RPMI8226 (cell line): ENCODE measurements around the gene SVOP.
"Not testable (repeated sequence)": the region's sequence is repeated elsewhere in the genome, so short reads cannot be mapped to it uniquely, and the experiment has no call there.

Source experiments
- DNase-seq: peaks from one replicate; pipeline ENCODE4 v3.0.0-alpha.2; 2015

The SVOP gene

GRCh38 chr12:109020796-109021380, at the start of gene SVOP:
Gene SVOP, minus strand, starts transcription at chr12:109021068. Its CDS starts 200 bp downstream, at chr12:109020868.
- DNase-seq = peak; percentile 66

GRCh38 chr12:109069307-109070271, 48.7 kb upstream of the SVOP start:
- no peak for DNase-seq

GRCh38 chr12:109065853-109066193, 45.0 kb upstream of the SVOP start:
- no peak for DNase-seq

- no peak for DNase-seq
These were observed 44.4 kb upstream of the SVOP start for GRCh38 chr12:109065154-109065852.

GRCh38 chr12:109064143-109064542, 43.3 kb upstream of the SVOP start:
- no peak for DNase-seq

- no peak for DNase-seq
These were observed 37.9 kb upstream of the SVOP start for GRCh38 chr12:109058773-109059172.

- no peak for DNase-seq
These were observed 36.5 kb upstream of the SVOP start for GRCh38 chr12:109057376-109057775.

- no peak for DNase-seq
These were observed 36.0 kb upstream of the SVOP start for GRCh38 chr12:109056891-109057290.

- no peak for DNase-seq
These were observed 33.7 kb upstream of the SVOP start for GRCh38 chr12:109054520-109054919.

- DNase-seq = not testable (repeated sequence)
These were observed 33.3 kb upstream of the SVOP start for GRCh38 chr12:109054124-109054513.

- peak; percentile 39 for DNase-seq
These were observed 32.7 kb upstream of the SVOP start for GRCh38 chr12:109053382-109054123.

GRCh38 chr12:109052414-109053323, 31.8 kb upstream of the SVOP start, which contains the start of gene USP30:
Gene USP30, plus strand, starts transcription at chr12:109052576. Its CDS starts 103 bp downstream, at chr12:109052679.
- peak; percentile 92 for DNase-seq

GRCh38 chr12:109052097-109052413, 31.2 kb upstream of the SVOP start:
- DNase-seq = no peak

- not testable (repeated sequence) for DNase-seq
These were observed 28.9 kb upstream of the SVOP start for GRCh38 chr12:109049794-109050193.

GRCh38 chr12:109048706-109049105, 27.8 kb upstream of the SVOP start:
- not testable (repeated sequence) for DNase-seq

GRCh38 chr12:109047081-109047805, 26.4 kb upstream of the SVOP start:
- no peak for DNase-seq

- DNase-seq = no peak
These were observed 23.4 kb upstream of the SVOP start for GRCh38 chr12:109044241-109044640.

GRCh38 chr12:109036975-109037374, 16.1 kb upstream of the SVOP start:
- DNase-seq = no peak

- DNase-seq = no peak
These were observed 12.7 kb upstream of the SVOP start for GRCh38 chr12:109033239-109034196.

GRCh38 chr12:109029411-109029810, 8.5 kb upstream of the SVOP start:
- DNase-seq = no peak
